IMR-90 (cell line): ENCODE results near the gene LAMTOR4.

ENCODE experiments used
- CEBPB ChIP-seq: IDR thresholded peaks from 2 replicates; pipeline ENCODE4 v1.6.1; 2012; ENCODE audit warnings: low read depth, low read length, improper control_type of control experiment
- CTCF ChIP-seq: conservative IDR thresholded peaks from 2 replicates; pipeline ENCODE4 v1.5.1; 2012; ENCODE audit warnings: mild to moderate bottlenecking, low read depth, low read length, improper control_type of control experiment
- MAFK ChIP-seq: IDR thresholded peaks from 2 replicates; pipeline ENCODE4 v1.6.1; 2012; ENCODE audit warnings: low read depth, low read length, improper control_type of control experiment
- MXI1 ChIP-seq: IDR thresholded peaks from 2 replicates; pipeline ENCODE4 v1.6.1; 2012; ENCODE audit warnings: low read depth, mild to moderate bottlenecking, low read length, moderate library complexity, borderline replicate concordance
- POLR2A ChIP-seq: IDR thresholded peaks from 2 replicates; pipeline ENCODE4 v1.6.1; 2012; ENCODE audit warnings: mild to moderate bottlenecking, low read depth, low read length
- RAD21 ChIP-seq: IDR thresholded peaks from 2 replicates; pipeline ENCODE4 v1.6.1; 2012; ENCODE audit warnings: low read length, improper control_type of control experiment
- RFX5 ChIP-seq: IDR thresholded peaks from 2 replicates; pipeline ENCODE4 v1.8.0; 2012; ENCODE audit warnings: low read depth, mild to moderate bottlenecking, low read length, moderate library complexity

- TF ChIP-seq RAD21 (no peak), CTCF (no peak), MXI1 (no peak), MAFK (no peak), CEBPB (no peak), POLR2A (no peak), RFX5 (no peak)
Measured at GRCh38 chr7:100169147-100169850, 20.6 kb downstream of the LAMTOR4 start.
